Measurements from ENCODE around the gene ACOT2.
"Not testable (repeated sequence)": the region's sequence is repeated elsewhere in the genome, so short reads cannot be mapped to it uniquely, and the experiment has no call there.

DNA sequence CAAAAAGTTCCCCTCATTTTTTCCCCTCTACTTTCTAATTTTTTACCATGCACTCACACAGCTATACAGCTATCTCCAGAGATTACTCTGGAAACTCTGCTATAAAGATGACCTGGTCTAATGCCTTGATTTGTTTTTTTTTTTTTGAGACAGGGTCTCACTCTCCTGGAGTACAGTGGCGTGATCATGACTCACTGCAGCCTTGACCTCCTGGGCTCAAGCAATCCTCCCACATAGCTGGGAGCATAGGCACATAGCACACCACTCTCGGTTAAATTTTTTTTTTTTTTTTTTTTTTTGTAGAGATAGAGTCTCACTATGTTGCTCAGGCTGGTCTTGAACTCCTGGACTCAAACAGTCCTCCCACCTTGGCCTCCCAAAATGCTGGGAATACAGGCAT lies 10.8 kb upstream of the ACOT2 start:
- TF ChIP-seq, protein P1, sequence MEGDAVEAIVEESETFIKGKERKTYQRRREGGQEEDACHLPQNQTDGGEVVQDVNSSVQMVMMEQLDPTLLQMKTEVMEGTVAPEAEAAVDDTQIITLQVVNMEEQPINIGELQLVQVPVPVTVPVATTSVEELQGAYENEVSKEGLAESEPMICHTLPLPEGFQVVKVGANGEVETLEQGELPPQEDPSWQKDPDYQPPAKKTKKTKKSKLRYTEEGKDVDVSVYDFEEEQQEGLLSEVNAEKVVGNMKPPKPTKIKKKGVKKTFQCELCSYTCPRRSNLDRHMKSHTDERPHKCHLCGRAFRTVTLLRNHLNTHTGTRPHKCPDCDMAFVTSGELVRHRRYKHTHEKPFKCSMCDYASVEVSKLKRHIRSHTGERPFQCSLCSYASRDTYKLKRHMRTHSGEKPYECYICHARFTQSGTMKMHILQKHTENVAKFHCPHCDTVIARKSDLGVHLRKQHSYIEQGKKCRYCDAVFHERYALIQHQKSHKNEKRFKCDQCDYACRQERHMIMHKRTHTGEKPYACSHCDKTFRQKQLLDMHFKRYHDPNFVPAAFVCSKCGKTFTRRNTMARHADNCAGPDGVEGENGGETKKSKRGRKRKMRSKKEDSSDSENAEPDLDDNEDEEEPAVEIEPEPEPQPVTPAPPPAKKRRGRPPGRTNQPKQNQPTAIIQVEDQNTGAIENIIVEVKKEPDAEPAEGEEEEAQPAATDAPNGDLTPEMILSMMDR (IDR thresholded peaks at IDR 0.05), result not testable (repeated sequence)
- not testable (repeated sequence) for TF ChIP-seq POLR2A (IDR thresholded peaks at IDR 0.05)

Data from esophagus squamous epithelium (tissue), 4 donors.